GM18520 (cell line): Measurements from ENCODE around the gene UAP1L1.
A peak's percentile ranks its signal among the peaks of the same experiment; 100 is the strongest.
"Not testable (repeated sequence)": the region's sequence is repeated elsewhere in the genome, so short reads cannot be mapped to it uniquely, and the experiment has no call there.

Experiments
- ATAC-seq: cut with Tn5 transposase; IDR thresholded peaks from one replicate; pipeline ENCODE4 v1.9.1; 2021; ENCODE audit not compliant: unreplicated experiment

UAP1L1 gene

DNA sequence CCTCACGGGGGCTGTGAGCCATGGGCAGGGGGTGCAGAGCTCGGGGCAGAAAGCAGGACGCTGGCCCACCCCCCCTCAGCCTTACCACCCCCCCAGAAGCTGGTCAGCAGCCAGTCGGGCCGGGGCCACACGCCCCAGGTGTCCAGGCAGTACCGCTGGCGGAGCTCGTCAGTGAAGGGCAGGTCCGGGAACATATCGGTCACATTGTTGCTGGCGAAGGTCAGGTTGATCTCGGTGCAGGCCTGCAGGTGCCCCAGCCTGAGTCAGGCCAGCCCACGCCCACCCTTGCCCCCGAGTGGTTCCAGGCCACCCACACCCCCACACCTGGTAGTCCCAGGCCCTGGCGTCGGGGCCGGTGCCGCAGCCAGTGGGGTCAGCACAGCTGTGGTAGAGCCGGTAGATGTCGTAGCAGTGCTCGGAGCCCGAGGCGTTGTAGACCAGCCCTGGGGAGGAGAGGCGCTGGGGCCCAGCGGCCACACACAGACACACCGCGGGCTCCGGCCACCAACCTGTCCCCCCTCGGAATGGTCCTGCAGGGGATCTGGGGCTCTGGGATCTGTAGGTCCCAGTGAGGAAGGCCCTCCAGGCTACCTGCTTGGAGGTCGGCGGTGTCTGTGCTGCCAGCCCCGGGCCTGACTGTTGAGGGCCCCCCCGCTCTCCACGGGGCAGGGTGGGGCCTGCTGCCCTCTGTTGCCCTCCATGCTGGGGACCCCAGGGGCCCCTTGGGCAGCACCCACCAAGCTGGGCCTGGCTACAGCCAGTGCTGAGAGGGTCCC lies 34.7 kb downstream of the UAP1L1 start:
- no peak for ATAC-seq

DNA sequence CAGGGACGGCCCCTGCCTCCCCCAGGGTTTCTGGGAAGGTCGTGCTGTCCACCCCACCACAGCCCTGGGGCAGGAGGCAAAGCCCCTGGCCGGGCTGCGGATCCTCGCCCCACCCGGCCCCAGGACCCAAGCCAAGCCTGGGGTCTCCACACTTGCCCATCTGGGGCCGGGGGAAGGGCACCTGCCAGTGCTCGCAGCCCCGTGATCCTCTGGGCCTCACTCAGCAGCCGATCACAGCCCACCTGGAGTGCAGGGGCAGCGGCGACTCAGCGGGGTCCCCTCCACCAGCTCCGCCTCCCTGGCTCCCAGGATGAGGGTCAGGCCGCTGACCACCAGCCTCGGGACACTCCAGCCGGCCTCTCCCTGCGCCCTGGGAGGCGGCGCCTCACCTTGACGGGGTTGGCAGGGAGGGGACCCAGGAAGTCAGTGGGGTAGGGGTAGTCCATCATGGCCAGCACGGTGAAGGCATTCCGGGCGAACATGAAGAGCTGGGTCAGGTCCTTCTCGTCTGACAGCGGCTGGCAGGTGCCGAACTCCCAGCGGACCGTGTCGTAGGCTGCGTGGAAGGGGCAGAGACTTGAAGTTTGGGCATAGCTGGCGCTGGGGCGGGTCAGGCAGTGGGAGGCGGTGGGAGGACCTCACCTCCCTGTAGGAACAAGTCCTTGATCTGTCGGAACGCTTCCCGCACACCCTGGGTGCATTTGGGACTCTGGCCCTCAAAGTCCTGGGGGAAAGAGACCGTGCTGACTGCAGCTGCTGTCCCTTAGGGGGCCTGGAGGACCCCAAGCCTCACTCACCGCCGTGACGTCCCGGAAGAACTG lies 35.5 kb downstream of the UAP1L1 start:
- no peak for ATAC-seq

DNA sequence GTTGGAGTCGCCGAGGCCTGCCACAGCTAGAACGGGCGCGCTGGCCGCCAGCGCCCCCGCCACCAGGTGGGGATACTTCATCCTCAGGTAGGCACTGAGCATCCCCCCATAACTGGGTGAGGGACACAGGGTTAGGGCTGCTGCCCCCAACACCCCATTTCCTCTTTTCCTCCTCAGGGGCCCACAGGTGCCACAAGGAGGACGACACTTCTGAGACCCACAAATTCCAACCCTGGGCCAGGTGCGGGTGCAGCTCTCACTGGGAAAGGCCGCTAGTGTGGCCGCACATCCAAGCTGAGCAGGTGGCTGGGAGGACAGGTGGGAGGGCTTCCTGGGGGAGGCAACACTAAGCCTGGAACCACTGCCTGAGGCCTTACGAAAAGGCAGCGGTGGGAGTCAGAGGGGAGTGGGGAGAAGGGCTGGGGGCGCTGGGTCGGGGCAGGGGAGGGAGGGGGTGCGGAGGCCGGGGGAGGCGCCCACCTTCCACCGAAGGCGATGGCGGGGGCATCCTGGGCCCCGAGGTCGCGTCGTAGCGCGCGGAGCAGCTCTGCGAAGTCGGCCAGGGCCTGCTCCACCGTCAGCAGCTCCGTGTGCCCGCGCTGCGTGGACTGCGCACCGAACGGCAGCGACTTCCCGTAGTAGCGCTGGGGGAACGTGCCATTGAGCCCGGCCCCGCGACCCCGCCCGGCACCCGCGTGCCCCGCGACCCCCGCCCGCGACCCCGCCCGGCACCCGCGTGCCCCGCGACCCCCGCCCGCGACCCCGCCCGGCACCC lies 36.3 kb downstream of the UAP1L1 start:
- ATAC-seq = no peak

DNA sequence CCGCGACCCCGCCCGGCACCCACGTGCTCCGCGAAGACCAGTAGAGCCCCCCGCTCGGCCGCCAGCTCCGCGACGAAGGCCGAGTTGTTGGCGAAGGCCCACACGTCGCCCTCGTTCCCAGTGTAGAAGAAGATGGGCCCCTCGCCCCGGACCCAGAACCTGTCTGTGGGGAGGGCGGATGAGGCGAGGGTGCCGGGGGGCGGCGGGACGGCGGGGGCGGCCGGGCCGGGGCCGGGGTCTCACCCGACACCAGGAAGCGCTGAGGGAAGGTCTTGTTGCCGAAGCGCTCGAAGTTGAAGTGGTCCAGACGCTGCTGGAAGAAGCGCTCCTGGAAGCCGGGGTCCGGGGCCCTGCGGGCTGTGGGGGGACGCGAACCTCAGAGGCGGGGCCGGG lies 36.9 kb downstream of the UAP1L1 start:
- no peak for ATAC-seq

DNA sequence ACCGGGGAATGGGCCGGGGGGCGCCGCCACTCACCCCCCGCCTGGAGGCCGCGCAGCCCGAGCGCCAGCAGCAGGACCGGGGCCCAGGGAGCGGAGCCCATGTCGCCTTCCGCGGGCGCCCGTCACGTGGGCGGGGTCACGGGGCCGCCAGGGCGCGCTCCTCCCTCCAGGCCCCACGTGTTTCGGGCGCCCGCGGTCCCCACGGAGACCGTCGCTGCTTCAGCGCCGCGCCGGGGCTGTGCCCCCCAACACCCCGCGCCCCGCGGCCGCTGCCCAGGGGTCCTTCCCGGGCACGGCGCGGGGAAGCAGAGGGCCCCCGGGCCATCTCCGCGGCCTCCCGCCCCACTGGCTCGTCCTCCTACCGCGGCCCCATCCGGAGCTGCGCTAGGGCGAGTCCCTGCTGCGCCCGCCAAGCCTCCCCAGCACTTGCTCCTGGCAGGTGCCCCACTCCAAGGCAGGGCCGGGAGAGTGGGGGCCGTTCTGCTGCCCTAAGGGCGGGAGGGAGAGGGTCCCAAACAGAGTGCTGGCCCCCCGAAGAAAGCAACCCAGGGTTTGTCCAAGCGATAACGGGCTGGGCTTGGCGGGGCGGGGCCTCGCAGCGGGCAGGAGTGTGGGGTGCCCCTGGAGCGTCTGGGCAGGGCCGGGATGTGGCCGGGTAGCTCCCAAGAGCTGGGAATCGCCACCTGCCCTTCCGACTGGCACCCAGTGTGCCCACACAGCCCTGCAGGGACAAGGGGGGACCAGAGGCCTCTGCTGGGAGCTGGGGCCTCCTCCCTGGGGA lies 37.5 kb downstream of the UAP1L1 start, which contains the start of gene DPP7:
Gene DPP7, minus strand, starts transcription at position 121 of the 781 bp plus-strand sequence. Its CDS starts 20 bp downstream, at position 101.
- ATAC-seq = peak; percentile 56

DNA sequence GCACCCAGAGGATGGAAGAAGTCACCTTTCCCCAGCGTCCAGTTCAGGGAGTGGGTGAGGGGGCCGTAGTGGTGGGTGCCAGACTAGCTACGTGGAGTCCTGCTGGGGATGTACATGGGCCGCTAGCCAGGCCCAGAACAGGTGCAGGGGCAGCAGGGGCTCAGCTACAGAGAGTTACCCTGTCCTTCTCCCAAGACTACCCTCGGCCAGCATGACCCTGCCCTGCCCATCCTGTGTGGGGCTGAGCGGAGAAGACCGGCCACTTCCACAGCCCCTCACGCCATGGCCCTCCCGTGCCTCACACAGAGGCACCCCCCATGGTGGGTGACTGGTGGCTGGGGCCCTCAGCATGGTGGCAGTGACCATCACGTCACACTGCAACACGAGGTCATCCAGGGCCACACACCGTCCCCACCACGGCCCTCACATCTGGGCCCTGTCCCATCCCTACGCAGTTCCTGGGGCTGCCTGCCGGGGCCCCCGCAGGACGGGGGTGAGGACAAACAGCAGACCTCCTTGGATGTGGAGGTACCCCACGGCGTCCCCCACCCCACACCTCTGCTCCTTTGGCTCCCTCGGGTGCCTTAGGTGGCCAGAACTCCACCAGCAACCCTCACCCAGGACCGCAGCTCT lies 38.2 kb downstream of the UAP1L1 start:
- ATAC-seq = no peak

DNA sequence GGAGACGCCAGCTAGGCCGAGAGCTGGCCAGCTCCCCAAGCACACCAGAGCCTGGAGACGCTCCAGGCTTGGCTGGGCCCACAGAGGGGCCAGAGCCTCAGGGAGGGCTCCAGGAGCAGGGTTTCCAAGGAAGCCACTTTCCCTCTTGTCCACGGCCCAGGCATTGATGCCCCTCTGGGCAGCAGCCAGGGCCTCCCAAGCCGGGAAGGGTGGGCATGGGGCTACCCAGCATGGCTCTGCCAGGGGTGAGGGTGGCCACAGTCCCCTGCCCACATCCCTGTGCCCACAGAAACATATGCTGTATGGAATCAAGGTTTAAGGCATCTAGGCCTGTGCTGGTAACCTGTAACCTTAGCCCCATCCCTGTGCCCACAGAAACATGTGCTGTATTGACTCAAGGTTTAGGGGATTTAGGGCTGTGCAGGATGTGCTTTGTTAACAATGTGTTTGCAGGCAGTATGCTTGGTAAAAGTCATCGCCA lies 38.8 kb downstream of the UAP1L1 start:
- no peak for ATAC-seq

DNA sequence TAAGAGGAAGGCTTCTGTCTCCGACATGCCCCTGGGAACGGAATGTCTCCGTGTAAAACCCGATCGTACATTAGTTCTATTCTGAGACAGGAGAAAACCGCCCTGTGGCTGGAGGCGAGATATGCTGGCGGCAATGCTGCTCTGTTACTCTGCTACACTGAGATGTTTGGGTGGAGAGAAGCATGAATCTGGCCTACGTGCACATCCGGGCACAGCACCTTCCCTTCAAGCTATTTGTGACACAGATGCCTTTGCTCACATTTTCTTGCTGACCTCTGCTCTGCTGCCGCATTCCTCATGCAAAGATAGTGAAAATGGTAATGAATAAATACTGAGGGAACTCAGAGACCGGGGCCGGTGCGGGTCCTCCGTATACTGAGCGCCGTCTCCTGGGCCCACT lies 39.4 kb downstream of the UAP1L1 start:
- no peak for ATAC-seq

DNA sequence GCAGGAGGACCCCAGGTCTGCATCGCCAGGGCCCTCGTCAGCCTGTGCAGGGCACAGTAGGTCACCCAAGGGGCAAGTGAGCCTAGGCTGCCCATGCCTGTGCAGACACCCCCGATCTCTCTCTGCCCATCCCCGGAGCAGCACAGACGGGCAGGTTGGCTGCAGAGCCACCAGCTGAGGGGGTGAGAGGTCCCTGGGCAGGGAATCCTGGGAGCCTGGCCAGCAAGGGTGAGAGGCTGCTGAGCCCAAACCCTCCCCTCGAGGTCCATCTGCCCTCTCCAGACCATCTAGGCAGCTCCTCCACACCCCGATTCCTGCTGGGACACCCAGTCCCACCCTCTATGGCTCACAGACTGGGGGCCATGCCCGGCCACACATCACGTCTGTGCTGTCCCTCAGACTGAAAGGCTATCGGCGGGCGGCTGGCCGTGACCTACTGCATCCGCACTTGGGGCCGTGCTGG lies 40.0 kb downstream of the UAP1L1 start:
- ATAC-seq = no peak

DNA sequence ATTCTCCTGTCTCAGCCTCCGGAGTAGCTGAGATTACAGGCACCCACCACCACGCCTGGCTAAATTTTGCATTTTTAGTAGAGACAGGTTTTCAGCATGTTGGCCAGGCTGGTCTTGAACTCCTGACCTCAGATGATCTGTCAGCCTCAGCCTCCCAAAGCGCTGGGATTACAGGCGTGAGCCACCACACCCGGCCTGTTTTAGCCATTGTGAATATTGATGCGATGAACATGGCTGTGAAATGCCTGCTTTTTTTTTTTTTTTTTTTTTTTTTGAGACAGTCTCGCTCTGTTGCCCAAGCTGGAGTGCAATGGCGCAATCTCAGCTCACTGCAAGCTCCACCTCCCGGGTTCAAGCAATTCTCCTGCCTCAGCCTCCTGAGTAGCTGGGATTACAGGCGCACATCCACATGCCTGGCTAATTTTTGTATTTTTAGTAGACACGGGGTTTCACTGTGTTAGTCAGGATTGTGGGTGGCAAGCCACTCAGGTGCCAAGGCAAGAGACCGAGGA lies 40.8 kb downstream of the UAP1L1 start:
- ATAC-seq = not testable (repeated sequence)

DNA sequence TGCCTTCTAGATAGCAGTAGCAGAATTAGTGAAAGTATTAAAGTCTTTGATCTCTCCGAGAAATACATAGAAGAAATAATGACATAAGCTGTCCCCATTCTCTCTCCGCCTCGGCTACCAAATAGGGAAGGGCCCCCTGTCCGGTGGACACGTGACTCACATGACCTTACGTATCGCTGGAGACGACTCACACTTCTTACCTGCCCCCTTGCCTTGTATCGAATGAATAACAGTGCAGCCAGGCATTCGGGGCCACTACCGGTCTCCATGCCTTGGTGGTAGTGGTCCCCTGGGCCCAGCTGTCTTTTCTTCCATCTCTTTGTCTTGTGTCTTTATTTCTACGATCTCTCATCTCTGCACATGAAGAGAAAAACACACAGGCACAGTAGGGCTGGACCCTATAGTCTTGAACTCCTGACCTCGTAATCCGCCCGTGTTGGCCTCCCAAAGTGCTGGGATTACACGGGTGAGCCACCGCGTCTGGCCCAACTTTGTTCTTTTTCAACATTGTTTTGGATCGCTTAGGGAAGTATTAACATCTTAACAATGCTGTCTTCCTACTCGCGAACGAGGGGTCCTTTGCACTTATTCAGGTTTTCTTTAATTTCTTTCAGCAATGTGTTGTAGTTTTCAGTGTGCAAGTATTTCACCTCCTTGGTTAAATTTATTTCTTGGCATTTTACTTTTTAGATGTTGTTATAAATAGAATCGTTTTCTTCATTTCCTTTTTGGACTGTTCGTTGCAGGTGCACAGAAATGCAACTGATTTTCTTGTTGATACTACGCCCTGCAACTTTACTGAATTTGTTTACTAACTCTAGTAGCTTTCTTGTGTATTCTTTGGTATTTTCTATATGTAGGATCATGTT lies 44.8 kb downstream of the UAP1L1 start:
- not testable (repeated sequence) for ATAC-seq

DNA sequence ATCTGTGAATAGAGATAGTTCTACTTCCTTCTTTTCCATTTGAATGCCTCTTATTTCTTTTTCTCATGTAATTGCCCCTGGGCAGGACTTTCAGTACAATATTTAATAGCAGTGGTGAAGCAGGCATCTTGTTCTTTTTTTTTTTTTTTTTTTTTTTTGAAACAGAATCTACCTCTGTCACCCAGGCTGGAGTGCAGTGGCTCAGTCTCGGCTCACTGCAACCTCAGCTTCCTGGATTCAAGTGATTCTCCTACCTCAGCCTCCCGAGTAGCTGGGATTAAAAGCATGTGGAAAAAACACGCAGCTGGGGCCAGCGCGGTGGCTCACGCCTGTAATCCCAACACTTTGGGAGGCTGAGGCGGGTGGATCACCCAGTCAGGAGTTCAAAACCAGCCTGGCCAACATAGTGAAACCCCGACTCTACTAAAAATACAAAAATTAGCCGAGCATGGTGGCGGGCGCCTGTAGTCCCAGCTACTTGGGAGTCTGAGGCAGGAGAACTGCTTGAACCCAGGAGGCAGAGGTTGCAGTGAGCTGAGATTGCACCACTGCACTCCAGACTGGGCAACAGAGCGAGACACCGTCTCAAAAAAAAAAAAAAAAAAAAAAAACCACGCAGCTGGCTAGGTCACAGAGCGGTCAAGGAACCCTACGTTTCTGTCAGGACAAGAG lies 45.6 kb downstream of the UAP1L1 start:
- not testable (repeated sequence) for ATAC-seq

DNA sequence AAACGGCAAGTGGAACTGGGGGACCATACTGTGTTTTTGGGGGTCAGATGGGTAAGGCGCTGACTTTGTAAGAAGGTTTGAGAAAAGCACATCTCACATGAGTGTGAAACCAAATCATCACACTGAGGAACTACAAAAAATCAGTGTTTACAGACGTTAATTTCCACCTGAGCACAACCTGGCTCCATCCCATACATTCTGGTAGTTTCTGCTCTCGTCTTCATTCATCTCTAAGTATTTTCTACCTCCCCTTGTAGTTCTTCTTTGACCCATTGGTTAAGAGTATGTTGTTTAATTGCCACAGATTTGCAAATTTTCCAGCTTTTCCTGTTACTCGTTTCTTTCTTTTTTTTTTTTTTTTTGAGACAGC lies 46.1 kb downstream of the UAP1L1 start:
- no peak for ATAC-seq

DNA sequence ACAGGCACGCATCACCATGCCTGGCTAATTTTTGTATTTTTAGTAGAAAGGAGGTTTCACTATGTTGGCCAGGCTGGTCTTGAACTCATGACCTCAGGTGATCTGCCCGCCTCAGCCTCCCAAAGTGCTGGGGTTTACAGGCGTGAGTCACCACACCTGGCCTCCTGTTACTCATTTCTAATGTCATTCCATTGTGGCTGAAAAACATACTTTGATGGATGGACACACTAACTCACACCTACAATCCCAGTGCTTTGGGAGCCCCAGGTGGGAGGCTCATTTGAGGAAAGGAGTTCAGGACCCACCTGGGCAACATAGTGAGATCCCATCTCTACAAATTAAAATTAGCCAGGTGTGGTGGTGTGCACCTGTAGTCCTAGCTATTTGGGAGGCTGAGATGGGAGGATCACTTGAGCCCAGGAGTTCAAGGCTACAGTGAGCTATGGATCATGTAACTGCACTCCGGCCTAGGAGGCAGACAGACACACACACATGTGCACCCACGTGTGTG lies 46.7 kb downstream of the UAP1L1 start:
- ATAC-seq = not testable (repeated sequence)

DNA sequence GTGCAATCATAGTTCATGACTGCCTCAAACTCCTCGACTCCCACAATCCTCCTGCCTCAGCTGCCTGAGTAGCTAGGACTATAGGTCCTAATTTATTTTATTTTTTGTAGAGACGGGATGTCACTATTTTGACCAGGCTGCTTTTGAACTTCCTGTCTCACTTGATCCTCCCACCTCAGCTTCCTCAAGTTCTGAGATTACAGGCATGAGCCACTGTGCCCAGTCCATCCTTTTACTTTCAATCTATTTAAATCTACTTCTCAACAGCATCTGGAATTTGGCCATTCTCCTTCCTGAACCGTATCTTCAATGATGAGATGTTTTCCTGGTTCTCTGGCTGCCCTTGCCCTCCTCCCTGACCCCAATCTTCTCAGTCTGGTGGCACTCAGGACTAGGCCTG lies 49.5 kb downstream of the UAP1L1 start:
- ATAC-seq = no peak

DNA sequence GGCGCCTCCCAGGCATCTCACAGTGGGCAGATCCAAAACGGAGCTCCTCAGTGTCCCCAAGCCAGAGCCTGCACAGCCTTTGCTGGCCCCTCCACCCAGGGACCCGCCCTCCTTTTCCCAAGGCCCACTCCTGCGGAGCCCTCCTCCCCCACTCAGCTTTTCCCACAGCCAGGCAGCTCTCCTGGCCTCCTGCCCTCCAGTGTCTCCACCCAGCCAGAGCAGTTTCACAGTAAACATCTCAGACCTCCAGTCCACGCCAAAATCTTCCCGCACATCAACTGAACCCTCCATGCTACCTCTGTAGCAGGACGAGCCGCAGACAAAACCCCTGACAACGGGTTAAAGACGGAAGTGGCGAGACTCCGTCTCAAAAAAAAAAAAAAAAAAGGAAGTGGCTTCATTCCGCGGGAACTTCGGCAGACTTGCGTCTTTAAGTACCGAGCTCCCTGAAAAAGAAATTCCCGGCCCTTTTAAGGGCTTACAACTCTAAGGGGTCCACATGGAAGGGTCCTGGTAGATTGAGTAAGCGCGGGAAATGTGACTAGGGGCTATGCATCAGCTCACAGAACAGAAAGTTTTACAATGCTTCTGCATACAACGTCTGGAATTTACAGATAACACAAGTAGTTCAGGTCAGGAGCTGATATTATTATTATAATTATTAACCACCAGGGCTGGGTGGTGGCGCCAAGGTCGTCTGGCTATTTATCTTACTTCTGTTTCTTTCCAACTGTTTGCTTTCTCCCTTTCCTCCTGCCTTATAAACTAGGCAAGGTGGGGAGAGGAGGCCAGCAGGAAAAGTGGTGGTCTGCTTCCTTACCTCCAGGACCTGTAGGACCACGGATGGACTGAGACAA lies 50.2 kb downstream of the UAP1L1 start:
- ATAC-seq = no peak
